Right lobe of liver (tissue), 6 donors: ENCODE results near the gene MIGA1. TPM values are rescaled to one million over a fixed set of nuclear protein-coding genes. Genes with fewer than 3 reads are reported as not detected.

ENCODE experiments used
- ATAC-seq, 4 donors: fragments of 200-7000 bp; cut with Tn5 transposase; one replicate each; pipeline ENCODE4 v1.9.1; 2020; ENCODE audit warnings: mild to moderate bottlenecking in 4 of 4, moderate library complexity in 4 of 4
- DNase-seq, 3 donors: peaks; one replicate each; pipeline ENCODE4 v3.0.0-alpha.2; 2020
- H3K27ac ChIP-seq, 3 donors: fragments of 200-600 bp; one replicate each; pipeline ENCODE4 v1.8.0; 2022
- H3K27me3 ChIP-seq, 2 donors: fragments of 200-600 bp; one replicate each; pipeline ENCODE4 v1.8.0; 2022
- H3K36me3 ChIP-seq, 4 donors: fragments of 200-600 bp; sonication (generic) in 1 of 4; one replicate each; pipeline versions ENCODE4 v1.5.1 to v1.8.0; 2017 to 2022; ENCODE audit warnings: control low read depth in 1 of 4
- H3K4me1 ChIP-seq, 4 donors: fragments of 200-600 bp; sonication (generic) in 1 of 4; one replicate each; pipeline versions ENCODE4 v1.5.1 to v1.8.0; 2017 to 2022; ENCODE audit warnings: control low read depth in 1 of 4
- H3K4me3 ChIP-seq, 3 donors: fragments of 200-600 bp; one replicate each; pipeline ENCODE4 v1.8.0; 2022
- H3K9me3 ChIP-seq, 4 donors: fragments of 200-600 bp; sonication (generic) in 1 of 4; one replicate each; pipeline versions ENCODE4 v1.5.1 to v1.8.0; 2017 to 2022; ENCODE audit warnings: control low read depth in 1 of 4
- CTCF ChIP-seq, 4 donors: fragments of 200-600 bp in 3 of 4; fragments of 450-650 bp in 1 of 4; IDR thresholded peaks; one replicate each; pipeline versions ENCODE4 v1.5.1 to v1.8.0; 2016 to 2022; ENCODE audit warnings: antibody characterized with exemption in 4 of 4, mild to moderate bottlenecking in 2 of 4
- POLR2A ChIP-seq: fragments of 450-650 bp; IDR thresholded peaks from one replicate; pipeline ENCODE4 v1.6.1; 2017; ENCODE audit warnings: antibody characterized with exemption, mild to moderate bottlenecking
- WGBS: methylation state at CpG from one replicate; pipeline ENCODE4 v1.1.6; 2018; ENCODE audit warnings: low coverage, low lambda C conversion rate; ENCODE audit not compliant: insufficient coverage; ENCODE audit errors: missing lambda C conversion rate; 5-methylcytosine and 5-hydroxymethylcytosine counted together
- intact Hi-C, 2 donors: fragments of 100-400 bp; cut with DNase I; formaldehyde crosslinking; loops; one replicate each; pipeline versions ENCODE4 v1.11.2 to v1.14.1; 2022
- long read RNA-seq: library from polyadenylated mRNA; unstranded; transcript quantifications from one replicate; pipeline ENCODE4 v2.0.0, GENCODE V29; 2019
- total RNA-seq, 6 experiments: library from RNA; depleted of rRNA in 2 of 6; stranded (reverse); fragments of >200 nt in 2 of 6; fragmentation: NEBNext Ultra II Directional in 3 of 6; extraction: Animal tissue kit (Norgen Biotek cat#: 25700) in 3 of 6; gene quantifications; one replicate each; pipeline versions ENCODE4 v1.1.0 to v1.2.4, GENCODE V29; 2016 to 2023
- donor health status: DM: no; HTN: yes; CAD: no.
- donor health status: DM: no; HTN: no; CAD: no.
- donor health status: DM: no; HTN: no; CAD: no.
- donor health status: DM: no; HTN: yes; CAD: no.
- donor health status: DM: no; HTN: yes; CAD: no.

The MIGA1 gene, protein sequence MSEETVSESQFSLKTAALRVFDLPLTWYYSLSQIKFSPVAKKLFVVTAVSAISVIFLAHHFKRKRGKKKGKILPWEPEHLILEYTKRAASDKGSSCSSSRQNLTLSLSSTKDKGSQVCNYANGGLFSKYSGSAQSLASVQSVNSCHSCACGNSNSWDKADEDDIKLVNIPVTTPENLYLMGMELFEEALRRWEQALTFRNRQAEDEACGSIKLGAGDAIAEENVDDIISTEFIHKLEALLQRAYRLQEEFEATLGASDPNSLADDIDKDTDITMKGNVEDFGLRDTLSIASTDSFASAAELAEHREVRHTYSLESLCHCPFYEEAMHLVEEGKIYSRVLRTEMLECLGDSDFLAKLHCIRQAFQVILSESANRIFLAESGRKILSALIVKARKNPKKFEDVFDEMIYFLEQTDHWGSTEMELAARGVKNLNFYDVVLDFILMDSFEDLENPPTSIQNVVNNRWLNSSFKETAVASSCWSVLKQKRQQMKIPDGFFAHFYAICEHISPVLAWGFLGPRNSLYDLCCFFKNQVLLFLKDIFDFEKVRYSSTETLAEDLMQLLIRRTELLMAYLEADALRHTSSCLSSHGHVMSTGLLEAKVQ
- total RNA-seq, result 10 to 100 TPM in 2 of 6 experiments, 1 to 10 TPM in 4; 7.7 to 12.2 (median 8.8) TPM
- long read RNA-seq, full-length matches to known transcripts, result 1 of 3 reads
- long read RNA-seq, partial matches to known transcripts, result 1 of 3 reads
- long read RNA-seq, other reads (novel, unspliced or antisense), result 1 of 3 reads

- peak within 1 kb of the TSS; percentile 1 to 42 (median 22) for H3K27ac ChIP-seq
- peak; percentile 99 to 100 (median 100) for ATAC-seq
- H3K36me3 ChIP-seq, result peaks cover 0 to 2% (median 0%) of the 10 kb centered on the region in 4 donors
- H3K27me3 ChIP-seq, result no peaks in the 10 kb centered on the region
- intact Hi-C loops, result no loop called here
- H3K4me3 ChIP-seq, result peak within 1 kb of the TSS; percentile 81 to 88 (median 82)
- TF ChIP-seq POLR2A (peak; percentile 34), CTCF (IDR thresholded peaks at IDR 0.05) (no peak)
- WGBS, result 2% methylated on average over 32 of the region's 40 CpGs
- H3K9me3 ChIP-seq, result no peaks in the 10 kb centered on the region
- no peaks in the 10 kb centered on the region for H3K4me1 ChIP-seq
- DNase-seq, result peak; percentile 87 to 92 (median 91)
Observed at GRCh38 chr1:77779529-77780281, at the start of gene MIGA1. TSS of gene MIGA1 (plus strand) at chr1:77779649. CDS start at chr1:77783253, 3,604 bp downstream.

DNA sequence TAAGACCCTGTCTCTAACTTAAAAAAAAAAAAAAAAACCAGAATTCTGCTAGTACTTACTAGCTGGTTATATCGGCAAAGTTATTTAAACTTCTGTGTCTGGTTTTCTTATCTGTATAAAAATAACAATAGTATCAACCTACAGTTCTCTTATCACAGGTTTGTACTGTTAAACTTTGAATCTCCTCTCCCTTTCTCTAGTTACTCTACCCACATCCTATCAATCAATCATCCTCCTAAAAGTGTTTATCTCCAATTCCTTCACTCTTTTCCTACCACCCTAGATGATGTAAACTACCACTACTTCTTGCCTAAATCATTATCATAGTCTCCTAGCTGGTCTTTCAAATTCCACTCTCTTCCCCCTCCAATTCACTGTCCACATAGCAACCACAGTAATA, 47.4 kb upstream of the MIGA1 start:
- WGBS, result 100% methylated on average over 1 of the region's 1 CpG
- intact Hi-C loops, result no loop called here
- TF ChIP-seq POLR2A (no peak), CTCF (IDR thresholded peaks at IDR 0.05) (no peak)
- no peak for ATAC-seq
- Histone ChIP-seq H3K27me3 (no peaks in the 10 kb centered on the region), H3K36me3 (peaks cover 0 to 34% (median 7%) of the 10 kb centered on the region in 4 donors), H3K9me3 (no peaks in the 10 kb centered on the region), H3K4me3 (no peak overlapping the region), H3K4me1 (no peaks in the 10 kb centered on the region), H3K27ac (no peak overlapping the region)
- DNase-seq, result no peak

GRCh38 chr1:77739235-77739634, 40.2 kb upstream of the MIGA1 start:
- no peak for ATAC-seq
- no peak for TF ChIP-seq POLR2A
- H3K36me3 ChIP-seq, result peaks cover 0 to 23% (median 4%) of the 10 kb centered on the region in 4 donors
- H3K27me3 ChIP-seq, result no peaks in the 10 kb centered on the region
- 50% methylated on average over 1 of the region's 1 CpG for WGBS
- no peak for DNase-seq
- no peaks in the 10 kb centered on the region for H3K9me3 ChIP-seq
- no peak overlapping the region for H3K27ac ChIP-seq
- no peak overlapping the region for H3K4me3 ChIP-seq
- H3K4me1 ChIP-seq, result peaks cover 0 to 5% (median 0%) of the 10 kb centered on the region in 4 donors
- intact Hi-C loops, result no loop called here

DNA sequence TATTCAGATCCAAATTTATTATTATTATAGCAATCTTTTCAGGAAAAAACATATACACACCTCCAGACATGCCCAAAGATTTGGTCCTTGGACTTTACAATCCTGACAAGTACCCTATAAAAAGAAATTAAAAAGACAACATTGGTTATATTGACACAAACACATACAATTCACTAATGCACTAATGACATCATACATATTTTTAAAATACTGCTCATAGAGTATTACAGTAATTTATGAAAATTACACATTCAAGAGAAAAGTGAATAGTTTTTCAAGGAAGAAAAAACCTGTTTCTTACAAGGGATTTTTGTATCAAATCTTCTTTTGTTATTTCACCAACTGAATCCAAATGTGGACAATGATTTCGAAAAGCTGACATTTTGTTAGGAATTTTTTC, 38.1 kb upstream of the MIGA1 start:
- H3K4me3 ChIP-seq, result no peak overlapping the region
- no peak overlapping the region for H3K27ac ChIP-seq
- ATAC-seq (no peak), DNase-seq (no peak)
- no peak for TF ChIP-seq CTCF (IDR thresholded peaks at IDR 0.05)
- peaks cover 0 to 5% (median 0%) of the 10 kb centered on the region in 4 donors for H3K4me1 ChIP-seq
- no peaks in the 10 kb centered on the region for H3K9me3 ChIP-seq
- peaks cover 0 to 18% (median 4%) of the 10 kb centered on the region in 4 donors for H3K36me3 ChIP-seq
- no peaks in the 10 kb centered on the region for H3K27me3 ChIP-seq
- WGBS, result 89% methylated on average over 1 of the region's 1 CpG
- intact Hi-C loops, result no loop called here
